ENCODE measurements around the gene C16orf86.

Gene C16orf86

DNA sequence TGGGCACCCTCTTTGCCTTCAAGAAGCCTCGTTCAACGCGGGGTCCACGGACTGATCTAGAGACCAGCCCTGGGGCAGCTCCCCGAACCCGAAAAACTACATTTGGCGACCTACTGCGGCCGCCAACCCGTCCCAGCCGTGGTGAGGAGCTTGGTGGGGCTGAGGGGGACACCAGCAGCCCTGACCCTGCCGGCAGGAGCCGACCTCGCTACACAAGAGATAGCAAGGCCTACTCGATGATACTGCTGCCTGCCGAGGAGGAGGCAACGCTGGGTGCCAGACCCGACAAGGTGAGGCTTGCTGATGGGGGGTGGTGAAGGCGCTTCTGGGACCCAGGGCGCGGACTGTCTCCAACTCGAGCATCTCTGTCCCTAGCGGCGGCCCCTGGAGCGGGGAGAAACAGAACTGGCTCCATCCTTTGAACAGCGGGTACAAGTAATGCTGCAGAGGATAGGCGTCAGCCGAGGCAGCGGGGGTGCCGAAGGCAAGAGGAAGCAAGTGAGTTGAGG, 12.2 kb upstream of the C16orf86 start:
- DNase-seq = no peak

DNA sequence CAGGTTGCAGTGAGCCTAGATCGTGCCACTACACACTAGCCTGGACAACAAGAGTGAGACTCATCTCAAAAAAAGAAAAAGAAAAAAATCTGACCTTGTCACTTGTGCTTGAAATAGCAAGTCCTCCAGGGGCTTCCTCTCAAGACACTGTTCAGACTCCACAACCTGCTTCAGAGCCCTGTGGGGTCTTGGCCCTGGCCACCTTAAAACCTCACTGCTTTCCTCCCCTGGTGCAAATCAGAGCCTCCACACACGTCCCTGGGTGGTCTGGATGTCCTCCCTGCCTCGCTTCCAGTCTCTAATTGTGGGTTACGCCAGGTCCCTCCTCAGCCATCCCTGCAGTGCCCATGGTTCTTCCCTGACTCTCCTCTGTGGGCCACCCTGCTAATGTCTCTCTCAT, 11.3 kb upstream of the C16orf86 start:
- DNase-seq = no peak

DNA sequence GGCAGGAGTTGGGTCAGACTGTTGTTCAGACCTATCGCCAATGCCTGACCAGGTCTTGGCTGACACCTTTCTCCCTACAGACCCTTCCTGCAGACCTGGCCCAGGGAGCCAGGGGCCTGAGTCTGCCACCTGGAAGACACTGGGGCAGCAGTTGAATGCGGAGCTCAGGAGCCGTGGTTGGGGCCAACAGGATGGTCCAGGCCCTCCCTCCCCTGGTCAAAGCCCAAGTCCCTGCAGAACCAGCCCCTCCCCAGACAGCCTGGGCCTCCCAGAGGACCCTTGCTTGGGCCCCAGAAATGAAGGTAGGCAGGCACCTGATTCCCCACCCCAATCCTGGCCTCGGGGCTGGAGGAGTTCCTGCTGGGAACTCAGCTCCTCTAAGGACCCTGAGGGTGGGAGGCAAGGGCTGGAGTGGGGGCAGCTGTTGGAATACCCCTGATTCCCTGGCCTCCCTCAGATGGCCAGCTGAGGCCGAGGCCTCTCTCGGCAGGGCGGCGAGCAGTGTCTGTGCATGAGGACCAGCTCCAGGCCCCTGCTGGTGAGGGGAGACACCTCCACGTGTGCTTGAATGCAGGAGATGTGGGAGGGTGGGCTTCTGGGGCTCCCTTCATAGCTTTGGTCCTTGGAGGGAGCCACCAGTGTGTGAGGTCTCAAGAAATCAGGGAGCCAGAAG, 10.1 kb upstream of the C16orf86 start:
- no peak for DNase-seq

DNA sequence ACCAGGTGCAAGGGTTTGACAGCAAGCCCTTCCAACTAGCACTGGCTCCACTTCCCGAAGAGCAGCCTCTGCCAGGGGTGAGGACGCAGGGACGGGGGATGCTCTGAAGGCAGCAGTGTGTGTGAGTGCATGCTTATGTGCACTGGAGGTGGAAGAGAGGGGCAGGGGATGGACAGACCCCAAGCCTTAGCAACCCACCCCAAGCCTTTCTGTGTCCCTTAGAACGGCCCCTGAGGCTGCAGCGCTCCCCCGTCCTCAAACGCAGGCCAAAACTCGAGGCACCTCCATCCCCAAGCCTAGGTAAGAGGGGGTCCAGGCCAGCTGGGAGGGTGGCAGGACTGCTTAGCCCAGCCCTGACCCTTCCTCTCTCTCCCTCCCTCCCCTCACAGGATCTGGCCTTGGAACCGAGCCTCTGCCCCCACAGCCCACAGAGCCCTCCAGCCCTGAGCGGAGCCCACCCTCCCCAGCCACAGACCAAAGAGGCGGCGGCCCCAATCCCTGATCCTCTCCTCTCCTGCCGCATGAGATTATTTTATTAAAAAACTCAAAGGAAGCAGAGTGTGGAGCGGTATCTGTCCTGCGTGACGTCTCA, 9.5 kb upstream of the C16orf86 start:
- DNase-seq = no peak

DNA sequence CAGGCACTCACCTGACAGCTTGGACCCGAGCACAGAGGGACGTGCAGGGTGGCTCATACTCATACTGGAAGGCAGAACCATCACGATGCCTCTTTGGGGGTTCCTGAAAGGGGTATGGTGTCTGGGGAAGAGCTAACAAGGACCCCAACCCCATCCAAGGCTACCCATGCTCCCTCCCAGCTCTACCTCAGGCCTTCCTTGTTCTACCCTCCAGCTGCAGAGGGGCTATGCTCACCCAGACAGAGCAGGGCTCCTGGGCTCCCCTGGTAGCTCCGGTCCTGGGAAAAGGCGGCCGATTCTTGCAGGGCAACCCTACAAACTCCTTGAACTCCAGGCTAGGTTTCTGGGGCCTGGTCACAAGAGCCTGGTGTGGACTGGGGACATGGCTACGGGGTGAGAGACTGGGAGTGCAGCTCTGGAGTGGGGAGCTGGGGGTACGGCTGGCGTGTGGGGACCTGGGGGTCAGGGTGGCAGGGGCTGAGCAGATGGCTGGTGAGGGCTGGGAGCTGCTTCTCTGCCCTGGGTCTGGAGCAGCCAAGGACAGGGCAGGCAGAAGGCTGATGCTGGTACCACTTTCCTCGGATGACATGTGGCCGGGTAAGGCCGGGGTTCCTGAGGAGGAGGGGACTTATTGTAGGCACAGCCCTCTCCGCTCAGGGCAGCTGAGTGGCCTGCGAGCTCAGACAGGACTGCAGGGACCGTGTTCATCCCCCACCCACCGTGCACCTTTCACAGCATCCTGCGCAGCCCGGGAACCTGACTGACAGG, 8.7 kb upstream of the C16orf86 start:
- no peak for DNase-seq

DNA sequence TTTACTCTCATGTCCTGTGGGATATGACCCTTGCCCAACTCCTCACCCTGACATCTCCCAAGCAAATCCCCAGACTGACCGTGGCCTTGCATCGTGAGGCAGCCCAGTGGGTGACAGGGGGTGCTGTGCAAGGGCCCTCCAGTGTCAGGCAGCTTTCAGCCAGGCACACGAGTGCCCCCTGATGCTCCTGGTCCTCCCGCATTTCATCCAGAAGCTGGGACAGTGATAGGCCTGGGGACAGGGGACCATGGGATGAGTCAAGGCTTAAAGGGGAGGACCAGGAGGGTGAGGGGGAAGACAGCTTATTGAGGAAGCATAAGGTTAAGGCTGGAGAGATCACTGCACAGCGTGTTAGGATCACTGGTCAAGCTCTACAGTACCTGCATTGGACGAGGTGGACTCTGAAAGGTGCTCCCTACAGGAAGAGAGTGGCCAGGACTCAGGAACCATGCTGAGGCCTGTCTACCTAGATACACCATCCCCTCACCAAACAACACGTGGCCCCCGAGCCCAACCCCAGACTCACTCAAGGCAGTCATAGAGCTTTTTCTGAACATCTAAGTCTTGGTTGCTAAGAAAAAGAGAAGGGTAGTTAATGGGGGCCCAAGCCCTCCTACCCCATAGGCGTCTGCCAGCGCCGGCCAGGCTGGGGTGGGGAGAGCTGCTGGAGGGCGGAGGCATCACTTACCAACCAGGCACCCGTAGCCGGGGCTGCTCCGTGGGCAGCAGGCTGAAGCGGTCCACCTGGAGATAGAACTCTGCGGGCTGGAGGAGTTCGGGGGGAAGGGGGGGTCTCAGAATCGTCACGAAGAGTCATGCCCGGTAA, 7.6 kb upstream of the C16orf86 start:
- DNase-seq = no peak

DNA sequence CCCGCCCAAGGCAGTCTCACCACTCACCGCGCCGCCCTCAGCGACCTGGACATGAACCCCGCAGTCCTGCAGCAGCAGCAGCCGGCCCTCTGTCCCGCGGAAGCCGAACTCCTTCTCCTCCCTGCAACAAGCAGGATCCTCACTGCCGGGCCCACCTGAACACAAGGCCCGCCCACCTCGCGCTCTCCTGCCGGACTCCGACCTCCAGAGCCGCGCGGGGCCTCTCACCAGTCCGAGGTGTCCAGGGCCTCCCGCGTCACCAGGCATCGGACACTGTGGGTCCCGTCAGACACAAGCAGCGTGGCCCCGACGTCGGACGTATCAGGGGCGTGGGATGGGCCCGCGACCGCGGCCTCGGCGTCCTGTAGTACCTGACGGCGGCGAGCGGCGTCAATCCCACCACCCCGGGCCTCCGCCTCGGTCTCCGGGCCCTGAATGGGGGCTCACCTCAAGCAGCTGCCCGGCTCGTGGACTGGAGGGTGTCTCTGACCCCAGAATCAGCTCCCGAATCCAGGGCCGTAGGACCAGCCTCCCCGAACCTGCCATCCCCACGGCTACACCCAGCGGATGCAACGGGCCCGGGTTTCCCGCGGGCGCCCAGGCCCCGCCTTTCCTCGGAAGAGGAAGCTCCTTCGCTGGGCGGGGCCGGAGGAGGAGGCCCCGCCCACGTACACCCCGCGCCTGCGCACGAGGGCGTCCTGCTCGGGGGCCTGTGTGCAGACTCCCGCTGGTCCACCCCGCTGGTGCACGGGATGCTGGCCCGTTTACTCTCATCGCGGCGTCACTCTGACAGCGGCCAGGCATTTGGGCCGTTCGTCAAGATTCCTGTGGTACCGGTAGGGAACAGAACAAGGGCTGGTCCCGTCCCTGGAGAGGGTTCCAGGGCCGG, 6.7 kb upstream of the C16orf86 start, which contains the start of gene ACD:
ACD (minus strand) TSS at position 586 of the 889 bp plus-strand sequence; CDS start at position 546, 40 bp downstream.
- DNase-seq = peak; percentile 18

DNA sequence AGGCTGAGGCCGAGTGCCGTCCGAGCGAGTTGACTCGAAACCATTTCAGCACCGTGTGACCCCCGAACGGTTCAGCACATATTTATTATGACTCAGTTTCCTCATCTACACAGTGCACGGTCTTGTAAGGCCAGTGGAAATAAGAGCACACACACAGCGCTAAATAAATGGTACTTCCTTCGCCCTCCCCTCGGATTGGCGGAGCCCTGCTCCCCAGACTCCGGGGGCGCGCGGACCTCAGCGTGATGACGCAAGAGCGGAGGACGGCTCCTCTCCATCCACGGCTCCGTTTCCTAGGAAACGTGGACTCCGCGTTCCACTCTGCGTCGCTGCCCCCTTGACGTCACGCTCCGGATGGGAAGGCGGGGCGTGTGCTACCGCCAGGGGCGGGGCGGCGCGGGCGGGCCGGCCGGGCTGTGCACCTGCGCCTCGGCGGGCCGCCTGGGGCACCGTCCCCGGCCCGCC, 6.0 kb upstream of the C16orf86 start, which contains the start of gene PARD6A:
PARD6A (plus strand) TSS at position 397 of the 465 bp plus-strand sequence. CDS start 79 bp downstream, outside the sequence.
- DNase-seq = peak; percentile 7

DNA sequence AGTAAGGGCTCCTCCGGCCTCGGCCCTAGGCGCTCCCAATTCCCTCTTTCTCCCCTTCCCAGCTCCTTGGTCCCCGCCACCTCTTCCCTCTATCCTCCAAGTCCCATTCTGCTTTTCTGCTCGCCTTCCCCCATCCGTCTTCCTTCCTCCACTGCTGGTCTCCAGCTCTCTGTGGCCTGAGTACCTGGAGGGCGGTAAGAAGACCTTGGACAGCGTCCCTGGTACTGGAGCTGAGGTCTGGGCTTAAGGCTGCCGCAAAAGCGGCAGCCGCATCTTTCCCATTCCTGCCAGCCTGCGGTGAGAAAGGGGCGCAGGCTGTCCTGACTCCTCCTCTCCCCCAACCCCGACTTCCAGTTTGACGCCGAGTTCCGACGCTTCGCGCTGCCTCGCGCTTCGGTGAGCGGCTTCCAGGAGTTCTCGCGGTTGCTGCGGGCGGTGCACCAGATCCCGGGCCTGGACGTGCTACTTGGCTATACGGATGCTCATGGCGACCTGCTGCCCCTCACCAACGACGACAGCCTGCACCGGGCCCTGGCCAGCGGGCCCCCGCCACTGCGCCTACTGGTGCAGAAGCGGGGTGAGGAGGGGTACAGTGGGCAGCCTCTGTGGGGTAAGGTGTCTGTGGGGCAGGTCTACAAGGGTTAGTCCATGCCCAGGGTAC, 5.4 kb upstream of the C16orf86 start:
- no peak for DNase-seq

DNA sequence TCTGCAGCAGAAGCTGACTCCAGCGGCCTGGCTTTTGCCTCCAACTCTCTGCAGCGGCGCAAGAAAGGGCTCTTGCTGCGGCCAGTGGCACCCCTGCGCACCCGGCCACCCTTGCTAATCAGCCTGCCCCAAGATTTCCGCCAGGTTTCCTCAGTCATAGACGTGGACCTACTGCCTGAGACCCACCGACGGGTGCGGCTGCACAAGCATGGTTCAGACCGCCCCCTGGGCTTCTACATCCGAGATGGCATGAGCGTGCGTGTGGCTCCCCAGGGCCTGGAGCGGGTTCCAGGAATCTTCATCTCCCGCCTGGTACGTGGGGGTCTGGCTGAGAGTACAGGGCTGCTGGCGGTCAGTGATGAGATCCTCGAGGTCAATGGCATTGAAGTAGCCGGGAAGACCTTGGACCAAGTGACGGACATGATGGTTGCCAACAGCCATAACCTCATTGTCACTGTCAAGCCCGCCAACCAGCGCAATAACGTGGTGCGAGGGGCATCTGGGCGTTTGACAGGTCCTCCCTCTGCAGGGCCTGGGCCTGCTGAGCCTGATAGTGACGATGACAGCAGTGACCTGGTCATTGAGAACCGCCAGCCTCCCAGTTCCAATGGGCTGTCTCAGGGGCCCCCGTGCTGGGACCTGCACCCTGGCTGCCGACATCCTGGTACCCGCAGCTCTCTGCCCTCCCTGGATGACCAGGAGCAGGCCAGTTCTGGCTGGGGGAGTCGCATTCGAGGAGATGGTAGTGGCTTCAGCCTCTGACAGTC, 4.5 kb upstream of the C16orf86 start:
- no peak for DNase-seq

DNA sequence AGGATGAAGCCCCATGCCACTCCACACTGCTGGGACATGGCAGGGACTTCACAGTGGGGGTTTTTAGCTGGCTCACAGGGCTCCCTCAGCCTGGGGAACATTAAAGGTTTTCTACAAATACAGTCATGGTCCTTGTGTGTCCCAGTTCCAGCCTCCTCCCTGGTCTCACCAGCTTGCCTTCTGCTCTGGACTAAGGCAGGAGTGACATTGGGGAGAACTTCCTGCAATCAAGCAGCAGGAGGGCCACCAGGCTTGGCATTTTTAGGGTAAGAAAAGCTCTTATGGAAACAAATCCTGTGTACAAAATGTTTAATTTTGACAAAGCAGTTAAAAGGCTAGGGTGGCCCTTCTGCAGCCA, 4.0 kb upstream of the C16orf86 start:
- DNase-seq = no peak

DNA sequence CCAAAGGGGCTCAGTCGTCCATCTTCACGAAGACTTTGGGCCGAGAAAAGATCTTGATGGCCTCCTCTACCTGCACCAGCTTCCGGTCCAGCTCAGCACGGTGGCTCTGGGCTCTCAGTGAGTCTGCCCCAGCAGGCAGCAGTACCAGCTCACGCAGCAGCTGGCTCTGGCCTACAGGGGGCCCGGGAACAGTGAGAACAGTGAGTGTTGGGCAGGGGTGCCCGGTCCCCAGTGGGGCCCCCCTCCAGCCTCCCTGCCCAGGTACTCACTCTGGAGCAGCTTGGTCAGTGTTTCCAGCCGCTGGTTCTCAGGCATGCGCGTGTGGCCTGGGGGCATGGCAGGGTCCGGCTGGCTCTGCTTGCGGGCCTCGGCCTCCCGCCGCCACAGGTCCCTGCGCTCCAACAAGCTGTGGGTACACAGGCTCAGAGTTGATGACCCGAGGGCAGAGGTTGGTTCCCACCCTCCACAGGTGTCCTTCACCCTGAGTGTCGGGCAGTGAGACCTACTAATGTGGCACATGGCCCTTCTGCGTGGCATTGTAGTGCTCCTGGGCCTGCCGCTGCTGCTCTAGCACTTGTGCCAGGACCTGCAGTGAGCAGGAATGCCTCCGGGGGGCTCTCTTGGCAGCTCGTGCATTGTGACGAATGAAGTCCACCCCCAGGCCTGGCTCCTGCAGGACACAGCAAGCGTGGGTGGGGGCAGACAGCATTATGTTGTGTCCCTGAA, 3.3 kb upstream of the C16orf86 start:
- no peak for DNase-seq

DNA sequence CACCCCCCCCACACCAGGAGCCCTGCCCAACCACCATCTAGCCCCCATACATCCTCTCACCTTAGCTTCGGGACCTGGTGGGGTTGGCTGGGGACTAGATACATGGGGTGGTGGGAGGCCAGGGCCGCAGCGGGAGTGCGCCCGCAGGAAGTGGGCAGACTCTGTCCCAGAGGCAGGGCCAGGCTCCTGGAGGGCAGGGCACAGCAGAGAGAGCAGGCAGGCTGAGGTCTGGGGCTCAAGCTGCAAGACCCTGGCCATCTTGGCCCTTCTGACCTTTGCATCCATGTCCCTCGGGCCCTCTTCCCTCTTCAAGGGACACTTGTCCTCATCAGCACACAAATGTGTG, 2.8 kb upstream of the C16orf86 start:
- DNase-seq = no peak

DNA sequence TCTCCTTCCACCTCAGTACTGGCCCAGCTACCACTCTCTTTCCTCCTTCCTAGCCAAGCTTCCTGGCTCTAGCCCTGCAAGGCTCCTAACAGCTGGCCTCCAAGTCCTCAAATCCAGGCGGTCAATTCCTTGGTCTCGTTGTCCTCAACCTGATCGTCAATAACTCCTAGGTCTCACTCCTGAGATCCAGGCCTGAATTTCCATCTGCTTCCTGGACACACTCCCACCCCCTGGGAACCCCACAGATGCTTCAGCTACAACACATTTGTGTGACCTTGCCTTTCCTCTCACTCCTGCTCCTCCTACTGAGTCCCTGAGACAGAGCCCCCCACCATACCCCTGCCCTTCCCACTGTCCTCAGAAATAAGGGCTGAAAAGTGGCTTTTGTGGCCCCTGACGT, 2.4 kb upstream of the C16orf86 start:
- DNase-seq = no peak

DNA sequence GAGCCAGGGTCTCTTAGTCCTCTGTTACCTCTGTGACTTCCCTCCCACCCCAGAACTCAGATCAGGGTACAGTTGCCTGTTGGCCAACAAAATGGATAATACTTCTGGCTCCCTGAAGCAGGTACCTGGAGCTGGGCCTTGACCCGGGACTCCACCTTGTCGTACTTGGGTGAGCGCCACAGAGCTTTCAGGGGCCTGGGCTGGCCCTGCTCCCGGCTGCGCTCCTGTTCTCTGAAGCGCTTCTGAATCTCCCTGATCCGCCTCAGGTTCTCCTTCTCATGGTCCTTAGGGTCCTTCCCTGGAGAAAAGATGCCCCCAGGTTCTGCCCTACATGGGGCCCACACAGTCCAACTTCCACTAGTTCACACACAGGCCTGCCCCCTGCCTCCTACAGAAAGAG, 1.7 kb upstream of the C16orf86 start:
- DNase-seq = no peak

DNA sequence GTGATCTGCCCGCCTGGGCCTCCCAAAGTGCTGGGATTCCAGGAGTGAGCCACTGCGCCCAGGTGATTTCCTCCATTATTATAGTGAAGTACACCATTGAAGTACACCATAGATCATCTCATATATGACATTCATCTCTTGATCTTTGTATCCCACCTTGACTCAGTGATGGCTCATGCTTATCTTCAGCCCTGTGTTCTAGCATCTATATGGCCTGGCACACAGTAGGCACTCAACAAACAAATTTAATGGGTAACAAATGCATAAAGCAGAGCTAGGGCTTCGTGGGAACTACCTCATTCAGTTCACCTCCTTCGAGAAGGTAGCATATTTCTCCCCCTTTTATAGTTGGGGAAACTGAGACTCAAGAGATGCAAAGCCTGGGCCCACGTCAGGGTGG, 1.0 kb upstream of the C16orf86 start:
- DNase-seq = no peak

DNA sequence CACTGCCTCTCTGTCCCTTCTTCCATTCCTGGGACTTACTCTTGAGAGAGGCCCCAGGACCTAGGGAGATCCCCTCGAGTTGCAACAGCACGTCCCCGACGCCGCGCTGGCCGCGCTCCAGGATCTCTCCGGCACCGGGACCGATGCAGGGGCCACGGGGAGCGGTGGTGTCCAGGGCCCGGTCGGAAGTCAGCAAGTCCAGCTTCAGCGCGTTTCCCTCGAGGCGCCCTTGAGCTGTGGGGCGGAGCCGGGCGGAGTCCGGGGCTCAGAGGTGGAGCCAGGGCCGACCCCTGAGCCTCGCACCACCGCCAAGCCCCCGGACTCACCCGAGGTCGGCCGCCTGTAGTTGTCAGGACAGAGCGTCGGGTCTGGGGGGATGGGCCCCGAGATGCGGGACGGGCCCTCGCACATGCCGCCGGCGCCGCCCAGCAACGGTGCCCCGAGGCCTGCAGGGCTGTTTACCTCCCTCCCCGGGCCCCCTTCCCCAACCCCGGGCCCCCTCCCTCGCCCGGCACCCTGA, 522 bp upstream of the C16orf86 start:
- no peak for DNase-seq

DNA sequence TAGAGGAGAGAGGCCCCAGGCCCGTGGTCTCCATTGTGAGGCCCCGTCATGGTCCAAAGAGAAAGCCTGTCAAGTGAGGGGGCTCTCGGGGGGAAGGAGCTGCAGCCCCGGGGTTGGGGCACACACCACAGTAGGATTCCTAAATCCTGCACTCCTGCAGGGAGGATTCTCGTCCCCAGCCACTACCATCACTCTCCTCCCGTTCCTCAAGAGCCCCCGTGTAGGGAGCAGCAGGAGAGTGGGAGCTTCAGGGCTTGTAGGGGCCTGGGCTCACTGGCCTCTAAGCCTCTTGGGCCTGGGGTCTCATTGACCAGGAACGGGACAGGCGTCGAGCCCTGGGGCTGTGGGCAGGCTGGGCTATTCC, 821 bp downstream of the C16orf86 start:
- DNase-seq = no peak

DNA sequence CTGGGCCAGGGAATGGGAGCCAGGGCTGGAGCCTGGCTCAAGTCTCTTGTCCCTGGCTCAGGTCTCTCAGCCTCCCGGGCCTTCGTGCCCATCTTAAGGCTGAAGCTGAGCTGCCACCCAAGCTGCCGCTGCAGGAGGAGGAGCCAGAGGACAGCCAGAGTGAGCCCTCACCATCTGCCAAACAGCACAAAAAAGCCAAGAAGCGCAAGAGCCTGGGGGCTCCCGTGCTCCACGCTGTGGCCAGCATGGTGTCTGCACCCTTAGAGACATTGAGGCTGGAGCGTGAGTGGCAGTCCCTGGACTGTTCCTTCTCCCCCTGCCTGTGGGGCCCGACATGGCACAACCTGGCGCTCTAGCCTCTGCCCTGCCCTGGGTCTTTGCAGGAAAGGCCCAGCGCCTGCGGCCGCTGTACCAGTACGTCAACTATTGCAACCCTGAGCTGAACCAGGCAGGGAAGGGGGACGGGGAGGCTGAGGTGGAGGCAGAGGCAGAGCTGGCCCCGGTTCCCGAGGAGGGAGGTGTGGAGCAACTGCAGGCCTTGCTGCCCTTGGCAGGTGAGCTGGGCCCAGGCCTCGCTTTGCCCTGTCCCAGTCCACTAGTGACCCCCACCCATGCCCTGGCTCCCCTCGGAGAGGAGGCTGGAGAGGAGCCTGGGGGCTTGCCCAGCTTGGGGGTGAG, 1.3 kb downstream of the C16orf86 start:
- peak; percentile 10 for DNase-seq
